Measurements from ENCODE around the gene L3MBTL4. TPM values are rescaled to one million over a fixed set of nuclear protein-coding genes. Genes with fewer than 3 reads are reported as not detected.

L3MBTL4 gene
- total RNA-seq, 1 experiment from 2014 or later = not detected

DNA sequence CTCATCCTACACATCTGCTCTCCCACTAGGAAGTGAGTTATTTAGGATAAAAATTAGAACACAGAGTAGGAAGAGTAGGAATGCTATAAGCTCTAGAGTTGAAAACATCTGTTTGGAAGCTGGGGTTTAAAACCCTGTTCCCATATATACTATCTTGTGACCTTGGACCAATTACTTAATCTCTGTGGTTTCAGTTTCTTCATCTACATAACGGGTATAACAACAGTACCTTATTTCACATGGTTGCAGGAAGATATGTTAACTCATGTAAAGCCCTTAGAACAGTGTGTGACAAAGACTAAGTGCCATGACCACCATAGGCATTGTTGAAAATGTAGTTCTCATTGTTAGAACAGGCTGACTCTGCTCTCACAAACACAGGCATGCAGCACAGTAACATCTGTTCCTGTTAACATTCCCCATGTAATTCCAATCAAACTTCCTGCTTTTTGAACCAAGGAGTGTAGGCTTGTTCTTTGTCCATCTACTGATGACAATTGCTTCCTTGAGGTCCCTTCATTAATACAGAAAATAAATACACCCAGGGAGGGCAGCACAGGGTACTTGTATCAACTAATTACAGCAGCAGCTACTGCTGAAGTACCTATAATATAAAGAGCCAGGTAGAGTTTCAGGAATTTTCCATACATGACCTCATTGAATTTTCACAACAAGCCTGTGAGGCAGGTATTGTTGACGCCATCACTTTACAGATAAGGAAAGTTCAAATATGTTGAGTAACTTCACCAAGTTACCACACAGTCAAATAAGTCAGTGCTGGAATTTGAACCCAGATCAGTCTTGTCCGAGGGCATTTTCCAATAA lies 204.2 kb downstream of the L3MBTL4 start:
- Histone ChIP-seq H3K27ac (ENCODE audit: low read depth, low read length) (no peak overlapping the region), H4K20me1 (ENCODE audit: insufficient read depth) (no peaks in the 10 kb centered on the region), H2AFZ (ENCODE audit: low read depth, low read length, poor library complexity, severe bottlenecking) (no peak overlapping the region), H3K36me3 (ENCODE audit: control insufficient read depth in 1 of 2, insufficient read depth in 2 of 2, low read length in 2 of 2) (no peaks in the 10 kb centered on the region), H3K9me3 (ENCODE audit: control insufficient read depth in 1 of 2, insufficient read depth in 1 of 2, low read depth in 1 of 2, low read length in 2 of 2) (peaks cover 7 to 20% of the 10 kb centered on the region in 2 experiments; a peak in 2 of 4 replicates), H3K4me2 (ENCODE audit: low read length) (no peak overlapping the region), H3K9ac (ENCODE audit: low read length) (no peak overlapping the region), H3K4me1 (ENCODE audit: control insufficient read depth in 1 of 2, insufficient read depth in 2 of 2, low read length in 2 of 2) (no peaks in the 10 kb centered on the region), H3K79me2 (ENCODE audit: insufficient read depth, low read length) (no peaks in the 10 kb centered on the region), H3K4me3 (replicated peaks in 1 of 2; ENCODE audit: low read depth in 1 of 2, low read length in 2 of 2) (no peak overlapping the region), H3K27me3 (ENCODE audit: insufficient read depth, low read length) (no peaks in the 10 kb centered on the region), H3K9me2 (ENCODE audit: insufficient read depth) (no peaks in the 10 kb centered on the region)
- intact Hi-C loops (cut with micrococcal nuclease) = no loop called here
- TF ChIP-seq SIN3A (IDR thresholded peaks at IDR 0.05; ENCODE audit: low read depth) (no peak), ZNF274 (IDR thresholded peaks at IDR 0.05; ENCODE audit: low read depth, low read length) (no peak)
- ATAC-seq (no peak), DNase-seq (ENCODE audit: low read depth, low spot score) (no peak)
- CTCF ChIA-PET = no interaction called here
- POLR2A ChIA-PET = no interaction called here
- no TSS peak for BruUV-seq (replicated peaks)
- RAD21 ChIA-PET (ENCODE audit: low non-redundant PET in 1 of 2, low total read pairs in 2 of 2, uncharacterized antibody in 2 of 2, unreplicated experiment in 2 of 2) = no interaction called here

DNA sequence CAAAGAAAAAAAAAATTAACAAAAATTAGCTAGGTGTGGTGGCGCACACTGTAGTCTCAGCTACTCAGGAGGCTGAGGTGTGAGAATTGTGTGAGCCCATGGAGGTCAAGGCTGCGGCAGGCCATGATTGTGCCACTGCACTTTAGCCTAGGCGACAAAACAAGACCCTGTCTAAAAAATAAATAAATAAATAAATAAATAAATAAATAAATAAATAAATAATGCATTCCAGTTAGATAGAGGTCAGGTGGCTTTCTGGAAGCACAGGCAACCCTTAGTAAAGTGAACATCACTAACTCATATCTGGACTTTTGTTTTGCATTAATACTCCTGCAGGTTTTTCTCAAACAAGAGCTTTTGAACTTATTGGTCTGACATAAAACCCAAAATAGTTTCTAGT lies 206.8 kb downstream of the L3MBTL4 start:
- H3K4me1 ChIP-seq (ENCODE audit: control insufficient read depth in 1 of 2, insufficient read depth in 2 of 2, low read length in 2 of 2) = no peaks in the 10 kb centered on the region
- POLR2A ChIA-PET = no interaction called here
- no peak overlapping the region for H3K27ac ChIP-seq (ENCODE audit: low read depth, low read length)
- H3K9ac ChIP-seq (ENCODE audit: low read length) = no peak overlapping the region
- H2AFZ ChIP-seq (ENCODE audit: low read depth, low read length, poor library complexity, severe bottlenecking) = no peak overlapping the region
- no peaks in the 10 kb centered on the region for H3K9me2 ChIP-seq (ENCODE audit: insufficient read depth)
- no peaks in the 10 kb centered on the region for H4K20me1 ChIP-seq (ENCODE audit: insufficient read depth)
- no peaks in the 10 kb centered on the region for H3K27me3 ChIP-seq (ENCODE audit: insufficient read depth, low read length)
- H3K79me2 ChIP-seq (ENCODE audit: insufficient read depth, low read length) = no peaks in the 10 kb centered on the region
- no peak overlapping the region for H3K4me2 ChIP-seq (ENCODE audit: low read length)
- peaks cover 16 to 27% of the 10 kb centered on the region in 2 experiments; a peak in 2 of 4 replicates for H3K9me3 ChIP-seq (ENCODE audit: control insufficient read depth in 1 of 2, insufficient read depth in 1 of 2, low read depth in 1 of 2, low read length in 2 of 2)
- H3K4me3 ChIP-seq (replicated peaks in 1 of 2; ENCODE audit: low read depth in 1 of 2, low read length in 2 of 2) = no peak overlapping the region
- no peaks in the 10 kb centered on the region for H3K36me3 ChIP-seq (ENCODE audit: control insufficient read depth in 1 of 2, insufficient read depth in 2 of 2, low read length in 2 of 2)
- RAD21 ChIA-PET (ENCODE audit: low non-redundant PET in 1 of 2, low total read pairs in 2 of 2, uncharacterized antibody in 2 of 2, unreplicated experiment in 2 of 2) = no interaction called here
- ATAC-seq (no peak), DNase-seq (ENCODE audit: low read depth, low spot score) (no peak)
- TF ChIP-seq ZNF274 (IDR thresholded peaks at IDR 0.05; ENCODE audit: low read depth, low read length) (no peak), YY1 (IDR thresholded peaks at IDR 0.05; ENCODE audit: extremely low read depth, insufficient replicate concordance, low read depth, low read length) (no peak), EZH2phosphoT487 (IDR thresholded peaks at IDR 0.05; ENCODE audit: borderline replicate concordance) (no peak), SP1 (IDR thresholded peaks at IDR 0.05; ENCODE audit: low read depth) (no peak), REST (IDR thresholded peaks at IDR 0.05; ENCODE audit: low read depth) (no peak), POLR2AphosphoS5 (IDR thresholded peaks at IDR 0.05; ENCODE audit: low read depth, low read length) (no peak), SRF (IDR thresholded peaks at IDR 0.05; ENCODE audit: low read depth) (no peak), POLR2A (IDR thresholded peaks at IDR 0.05; ENCODE audit: borderline replicate concordance, extremely low read depth, insufficient read depth, insufficient read length) (no peak), EGR1 (IDR thresholded peaks at IDR 0.05; ENCODE audit: low read depth) (no peak), EZH2 (IDR thresholded peaks at IDR 0.05) (no peak), ELF1 (IDR thresholded peaks at IDR 0.05; ENCODE audit: borderline replicate concordance, low read depth) (no peak), ZFX (IDR thresholded peaks at IDR 0.05) (no peak), SIN3A (IDR thresholded peaks at IDR 0.05; ENCODE audit: low read depth) (no peak)
- TF ChIP-seq, protein P1, sequence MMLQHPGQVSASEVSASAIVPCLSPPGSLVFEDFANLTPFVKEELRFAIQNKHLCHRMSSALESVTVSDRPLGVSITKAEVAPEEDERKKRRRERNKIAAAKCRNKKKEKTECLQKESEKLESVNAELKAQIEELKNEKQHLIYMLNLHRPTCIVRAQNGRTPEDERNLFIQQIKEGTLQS (IDR thresholded peaks at IDR 0.05) = no peak
- TF ChIP-seq, protein P2, sequence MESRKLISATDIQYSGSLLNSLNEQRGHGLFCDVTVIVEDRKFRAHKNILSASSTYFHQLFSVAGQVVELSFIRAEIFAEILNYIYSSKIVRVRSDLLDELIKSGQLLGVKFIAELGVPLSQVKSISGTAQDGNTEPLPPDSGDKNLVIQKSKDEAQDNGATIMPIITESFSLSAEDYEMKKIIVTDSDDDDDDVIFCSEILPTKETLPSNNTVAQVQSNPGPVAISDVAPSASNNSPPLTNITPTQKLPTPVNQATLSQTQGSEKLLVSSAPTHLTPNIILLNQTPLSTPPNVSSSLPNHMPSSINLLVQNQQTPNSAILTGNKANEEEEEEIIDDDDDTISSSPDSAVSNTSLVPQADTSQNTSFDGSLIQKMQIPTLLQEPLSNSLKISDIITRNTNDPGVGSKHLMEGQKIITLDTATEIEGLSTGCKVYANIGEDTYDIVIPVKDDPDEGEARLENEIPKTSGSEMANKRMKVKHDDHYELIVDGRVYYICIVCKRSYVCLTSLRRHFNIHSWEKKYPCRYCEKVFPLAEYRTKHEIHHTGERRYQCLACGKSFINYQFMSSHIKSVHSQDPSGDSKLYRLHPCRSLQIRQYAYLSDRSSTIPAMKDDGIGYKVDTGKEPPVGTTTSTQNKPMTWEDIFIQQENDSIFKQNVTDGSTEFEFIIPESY (IDR thresholded peaks at IDR 0.05; ENCODE audit: extremely low read depth, insufficient replicate concordance, low read length) = no peak
- CTCF ChIA-PET = no interaction called here
- BruUV-seq (replicated peaks) = no TSS peak
- intact Hi-C loops (cut with micrococcal nuclease) = no loop called here
